ENCODE data around the gene RAPGEF2. TPM values are rescaled to one million over a fixed set of nuclear protein-coding genes. Genes with fewer than 3 reads are reported as not detected.
A peak's percentile ranks its signal among the peaks of the same experiment; 100 is the strongest.
"Not testable (repeated sequence)": the region's sequence is repeated elsewhere in the genome, so short reads cannot be mapped to it uniquely, and the experiment has no call there.

RAPGEF2 gene, protein sequence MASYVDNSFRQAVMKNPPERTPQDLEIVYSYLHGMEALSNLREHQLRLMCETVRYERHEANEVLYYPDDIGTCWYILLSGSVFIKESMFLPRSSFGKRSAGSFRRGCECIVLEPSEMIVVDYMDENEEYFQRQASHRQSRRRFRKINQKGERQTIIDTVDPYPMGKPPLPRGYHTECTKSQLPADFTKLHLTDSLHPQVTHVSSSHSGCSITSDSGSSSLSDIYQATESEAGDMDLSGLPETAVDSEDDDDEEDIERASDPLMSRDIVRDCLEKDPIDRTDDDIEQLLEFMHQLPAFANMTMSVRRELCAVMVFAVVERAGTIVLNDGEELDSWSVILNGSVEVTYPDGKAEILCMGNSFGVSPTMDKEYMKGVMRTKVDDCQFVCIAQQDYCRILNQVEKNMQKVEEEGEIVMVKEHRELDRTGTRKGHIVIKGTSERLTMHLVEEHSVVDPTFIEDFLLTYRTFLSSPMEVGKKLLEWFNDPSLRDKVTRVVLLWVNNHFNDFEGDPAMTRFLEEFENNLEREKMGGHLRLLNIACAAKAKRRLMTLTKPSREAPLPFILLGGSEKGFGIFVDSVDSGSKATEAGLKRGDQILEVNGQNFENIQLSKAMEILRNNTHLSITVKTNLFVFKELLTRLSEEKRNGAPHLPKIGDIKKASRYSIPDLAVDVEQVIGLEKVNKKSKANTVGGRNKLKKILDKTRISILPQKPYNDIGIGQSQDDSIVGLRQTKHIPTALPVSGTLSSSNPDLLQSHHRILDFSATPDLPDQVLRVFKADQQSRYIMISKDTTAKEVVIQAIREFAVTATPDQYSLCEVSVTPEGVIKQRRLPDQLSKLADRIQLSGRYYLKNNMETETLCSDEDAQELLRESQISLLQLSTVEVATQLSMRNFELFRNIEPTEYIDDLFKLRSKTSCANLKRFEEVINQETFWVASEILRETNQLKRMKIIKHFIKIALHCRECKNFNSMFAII (N-terminal part only)
- 10 to 100 TPM; 24.1 to 27.8 TPM for total RNA-seq

- peak within 1 kb of the TSS; percentile 84 for H3K4me3 Mint-ChIP-seq
- H3K4me1 Mint-ChIP-seq: peaks cover 55% of the 10 kb centered on the region
- H3K36me3 Mint-ChIP-seq (ENCODE audit: low read depth): peaks cover 5% of the 10 kb centered on the region
- H3K9me3 Mint-ChIP-seq: no peaks in the 10 kb centered on the region
- POLR2A ChIA-PET: interaction anchor here (0.8 kb wide), 1 partner anchor 14 kb away, joined by 3 read pairs; no protein-coding TSS in a partner anchor
- peak within 1 kb of the TSS; percentile 79 for H3K27ac Mint-ChIP-seq
- H3K27me3 Mint-ChIP-seq: peaks cover 7% of the 10 kb centered on the region
- CTCF ChIA-PET: no interaction called here
- peak; percentile 90 for DNase-seq
Observed at GRCh38 chr4:159102622-159103383, at the start of gene RAPGEF2. RAPGEF2 (plus strand) TSS chr4:159103079; CDS start chr4:159104163, 1,084 bp downstream.

- Mint-ChIP-seq H3K9me3 (no peaks in the 10 kb centered on the region), H3K4me1 (peaks cover 11% of the 10 kb centered on the region), H3K4me3 (no peak overlapping the region), H3K36me3 (ENCODE audit: low read depth) (no peaks in the 10 kb centered on the region), H3K27ac (no peak overlapping the region), H3K27me3 (peaks cover 22% of the 10 kb centered on the region)
- CTCF ChIA-PET: no interaction called here
- DNase-seq: no peak
- POLR2A ChIA-PET: interaction anchor here (0.6 kb wide), 1 partner anchor 215 kb away, joined by 3 read pairs; no protein-coding TSS in a partner anchor
Observed at GRCh38 chr4:159055833-159056232, 47.0 kb upstream of the RAPGEF2 start.

GRCh38 chr4:159060161-159060560 lies 42.7 kb upstream of the RAPGEF2 start:
- H3K4me1 Mint-ChIP-seq: peaks cover 4% of the 10 kb centered on the region
- H3K36me3 Mint-ChIP-seq (ENCODE audit: low read depth): no peaks in the 10 kb centered on the region
- CTCF ChIA-PET: no interaction called here
- no peak overlapping the region for H3K27ac Mint-ChIP-seq
- H3K9me3 Mint-ChIP-seq: no peaks in the 10 kb centered on the region
- H3K27me3 Mint-ChIP-seq: peaks cover 6% of the 10 kb centered on the region
- no peak for DNase-seq
- POLR2A ChIA-PET: no interaction called here
- H3K4me3 Mint-ChIP-seq: no peak overlapping the region

GRCh38 chr4:159062381-159062780 lies 40.5 kb upstream of the RAPGEF2 start:
- ChIA-PET POLR2A (no interaction called here), CTCF (interaction anchor here (0.7 kb wide), 1 partner anchor 12 kb away, joined by 3 read pairs; no protein-coding TSS in a partner anchor)
- Mint-ChIP-seq H3K27me3 (no peaks in the 10 kb centered on the region), H3K4me3 (no peak overlapping the region), H3K27ac (no peak overlapping the region), H3K9me3 (no peaks in the 10 kb centered on the region), H3K4me1 (peaks cover 4% of the 10 kb centered on the region), H3K36me3 (ENCODE audit: low read depth) (no peaks in the 10 kb centered on the region)
- no peak for DNase-seq

DNA sequence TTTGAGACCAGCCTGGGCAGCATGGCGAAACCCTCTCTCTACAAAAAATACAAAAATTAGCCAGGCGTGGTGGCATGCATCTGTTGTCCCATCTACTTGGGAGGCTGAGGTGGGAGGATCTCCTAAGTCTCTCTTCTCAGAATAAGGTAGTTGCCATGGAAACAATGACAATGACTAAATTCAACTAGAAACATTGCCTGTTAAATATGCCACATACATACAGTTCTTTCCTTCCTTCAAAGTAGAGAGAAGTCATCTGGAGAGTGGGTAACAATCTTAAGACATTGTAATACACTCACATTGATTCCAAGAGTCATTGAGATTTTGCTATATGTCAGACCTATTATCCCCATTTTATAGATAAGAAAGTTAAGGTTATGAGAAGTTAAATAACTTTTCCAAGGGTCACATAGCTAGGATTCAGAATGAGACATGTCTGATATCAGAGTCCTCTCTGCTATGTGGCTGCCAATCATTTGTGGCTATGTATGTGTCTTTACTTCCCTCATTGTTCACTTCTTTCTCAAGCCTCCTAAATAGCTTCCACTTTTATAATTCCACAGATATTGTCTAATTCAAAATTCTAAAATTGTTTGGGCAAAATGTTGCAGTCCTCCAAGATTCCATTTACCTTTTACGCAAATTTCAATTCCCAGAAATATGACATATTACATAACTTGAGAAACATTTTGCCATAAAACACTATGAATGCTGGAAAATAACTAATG lies 37.2 kb upstream of the RAPGEF2 start:
- no peaks in the 10 kb centered on the region for H3K9me3 Mint-ChIP-seq

DNA sequence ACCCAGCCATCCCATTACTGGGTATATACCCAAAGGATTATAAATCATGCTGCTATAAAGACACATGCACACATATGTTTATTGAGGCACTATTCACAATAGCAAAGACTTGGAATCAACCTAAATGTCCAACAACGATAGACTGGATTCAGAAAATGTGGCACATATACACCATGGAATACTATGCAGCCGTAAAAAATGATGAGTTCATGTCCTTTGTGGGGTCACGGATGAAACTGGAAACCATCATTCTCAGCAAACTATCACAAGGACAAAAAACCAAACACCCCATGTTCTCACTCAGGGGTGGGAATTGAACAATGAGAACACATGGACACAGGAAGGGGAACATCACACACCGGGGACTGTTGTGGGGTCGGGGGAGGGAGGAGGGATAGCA lies 34.7 kb upstream of the RAPGEF2 start:
- DNase-seq; H3K27me3 Mint-ChIP-seq; H3K4me3 Mint-ChIP-seq; H3K9me3 Mint-ChIP-seq; H3K27ac Mint-ChIP-seq; H3K36me3 Mint-ChIP-seq (ENCODE audit: low read depth); POLR2A ChIA-PET; CTCF ChIA-PET: not testable (repeated sequence)
- peaks cover 11% of the 10 kb centered on the region for H3K4me1 Mint-ChIP-seq

More for the DNA sequence above, 37.2 kb upstream of the RAPGEF2 start:
- H3K4me1 Mint-ChIP-seq: peaks cover 5% of the 10 kb centered on the region
- H3K36me3 Mint-ChIP-seq (ENCODE audit: low read depth): no peaks in the 10 kb centered on the region
- H3K27me3 Mint-ChIP-seq: no peaks in the 10 kb centered on the region
- no peak overlapping the region for H3K27ac Mint-ChIP-seq
- ChIA-PET POLR2A (no interaction called here), CTCF (no interaction called here)
- H3K4me3 Mint-ChIP-seq: no peak overlapping the region
- DNase-seq: no peak

DNA sequence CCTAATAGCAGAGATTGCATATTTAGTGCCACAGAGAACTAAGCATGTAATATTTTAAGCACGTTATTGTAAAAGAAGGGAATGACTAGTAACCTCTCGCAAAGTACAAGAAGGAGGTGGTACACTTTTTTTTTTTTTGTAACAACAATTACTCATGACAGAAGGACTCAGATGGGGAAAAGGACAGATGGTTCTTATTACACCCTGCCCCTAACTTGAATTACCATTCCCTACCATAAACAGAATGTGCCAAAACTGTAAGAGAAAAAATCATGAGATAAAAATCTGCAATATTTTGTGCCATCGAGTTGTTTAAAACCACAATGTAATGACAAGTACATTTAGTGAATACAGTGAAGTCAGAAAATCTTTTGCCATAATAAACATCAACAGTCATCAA lies 33.0 kb upstream of the RAPGEF2 start:
- Mint-ChIP-seq H3K9me3 (no peaks in the 10 kb centered on the region), H3K27me3 (no peaks in the 10 kb centered on the region), H3K4me1 (peaks cover 11% of the 10 kb centered on the region), H3K27ac (no peak overlapping the region), H3K36me3 (ENCODE audit: low read depth) (no peaks in the 10 kb centered on the region), H3K4me3 (no peak overlapping the region)
- no peak for DNase-seq
- POLR2A ChIA-PET: no interaction called here
- CTCF ChIA-PET: no interaction called here

DNA sequence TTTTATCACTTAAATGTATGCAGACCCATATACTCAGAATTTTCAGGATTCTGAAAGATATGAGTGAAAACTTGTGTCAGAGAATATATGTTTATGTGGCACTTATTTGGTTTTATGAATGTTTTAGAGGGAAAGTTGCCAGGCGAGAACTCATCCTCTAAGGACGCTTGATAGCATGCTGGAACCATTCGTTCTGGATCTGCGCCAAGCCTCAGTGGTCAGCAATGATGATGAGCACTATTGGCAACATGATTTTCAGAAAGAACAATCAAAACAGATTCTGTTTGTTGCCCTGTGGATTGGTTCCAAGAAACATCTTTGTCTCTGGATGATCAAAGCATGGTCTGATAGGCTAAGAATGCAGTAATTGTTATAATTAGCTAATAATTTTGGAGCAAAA lies 32.1 kb upstream of the RAPGEF2 start:
- POLR2A ChIA-PET: no interaction called here

GRCh38 chr4:159071178-159071968 lies 31.5 kb upstream of the RAPGEF2 start:
- no peak overlapping the region for H3K4me3 Mint-ChIP-seq
- peaks cover 11% of the 10 kb centered on the region for H3K4me1 Mint-ChIP-seq
- ChIA-PET POLR2A (no interaction called here), CTCF (no interaction called here)
- no peaks in the 10 kb centered on the region for H3K36me3 Mint-ChIP-seq (ENCODE audit: low read depth)
- H3K27me3 Mint-ChIP-seq: no peaks in the 10 kb centered on the region
- H3K27ac Mint-ChIP-seq: no peak overlapping the region
- no peaks in the 10 kb centered on the region for H3K9me3 Mint-ChIP-seq
- DNase-seq: no peak

More for the DNA sequence above, 32.1 kb upstream of the RAPGEF2 start:
- Mint-ChIP-seq H3K27ac (no peak overlapping the region), H3K36me3 (ENCODE audit: low read depth) (no peaks in the 10 kb centered on the region), H3K27me3 (no peaks in the 10 kb centered on the region), H3K4me1 (peaks cover 11% of the 10 kb centered on the region), H3K4me3 (no peak overlapping the region), H3K9me3 (no peaks in the 10 kb centered on the region)
- CTCF ChIA-PET: no interaction called here
- no peak for DNase-seq

DNA sequence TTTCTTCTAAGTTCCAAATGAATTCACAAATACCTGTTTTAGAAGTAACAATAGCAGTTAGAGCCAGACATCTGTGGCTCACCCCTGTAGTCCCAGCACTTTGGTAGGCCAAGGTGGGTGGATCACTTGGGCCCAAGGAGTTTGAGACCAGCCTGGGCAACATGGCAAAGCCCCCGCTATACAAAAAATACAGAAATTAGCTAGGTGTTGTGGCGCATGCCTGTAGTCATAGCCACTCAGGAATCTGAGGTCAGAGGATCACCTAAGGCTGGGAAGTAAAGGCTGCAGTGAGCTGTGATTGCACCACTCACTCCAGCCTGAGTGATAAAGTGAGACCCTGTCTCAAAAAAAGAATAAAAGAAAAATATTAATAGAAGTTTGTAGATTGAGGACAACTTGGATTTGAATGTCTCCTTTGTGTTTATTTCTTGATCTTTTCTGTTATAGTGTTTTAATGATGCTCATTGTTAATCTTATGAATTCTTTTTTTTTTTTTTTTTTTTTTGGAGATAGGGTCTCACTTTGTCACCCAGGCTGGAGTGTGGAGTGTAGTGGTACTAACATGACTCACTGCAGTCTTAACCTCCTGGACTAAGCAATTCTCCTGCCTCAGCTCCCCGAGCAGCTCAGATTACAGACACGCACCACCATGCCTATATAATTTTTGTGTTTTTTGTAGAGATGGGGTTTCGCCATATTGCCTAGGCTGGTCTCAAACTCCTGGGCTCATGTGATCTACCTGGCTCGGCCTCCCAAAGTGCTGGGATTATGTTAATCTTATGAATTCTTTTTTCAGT lies 30.7 kb upstream of the RAPGEF2 start:
- Mint-ChIP-seq H3K36me3 (ENCODE audit: low read depth) (no peaks in the 10 kb centered on the region), H3K9me3 (no peaks in the 10 kb centered on the region), H3K4me3 (no peak overlapping the region), H3K4me1 (peaks cover 11% of the 10 kb centered on the region), H3K27me3 (no peaks in the 10 kb centered on the region), H3K27ac (no peak overlapping the region)
- DNase-seq: no peak
- ChIA-PET POLR2A (no interaction called here), CTCF (no interaction called here)

- Mint-ChIP-seq H3K27ac (no peak overlapping the region), H3K27me3 (no peaks in the 10 kb centered on the region), H3K36me3 (ENCODE audit: low read depth) (no peaks in the 10 kb centered on the region), H3K4me3 (no peak overlapping the region), H3K9me3 (no peaks in the 10 kb centered on the region), H3K4me1 (peaks cover 32% of the 10 kb centered on the region)
- CTCF ChIA-PET: no interaction called here
- DNase-seq: no peak
- POLR2A ChIA-PET: no interaction called here
Observed at GRCh38 chr4:159075531-159075932, 27.3 kb upstream of the RAPGEF2 start.

Data from activated CD4-positive, alpha-beta memory T cell treated with anti-CD3 and anti-CD28 coated beads, Interleukin-2, amount 10 ng/mL, durations not matched to agents 7 days and 5 days (primary cell).